ENCODE data around the gene KNG1.

KNG1 gene

GRCh38 chr3:186779204-186779603 lies 62.0 kb downstream of the KNG1 start:
- no peak for DNase-seq (ENCODE audit: low spot score)

GRCh38 chr3:186782542-186783057 lies 65.4 kb downstream of the KNG1 start:
- no peak for DNase-seq (ENCODE audit: low spot score)

GRCh38 chr3:186783058-186783730 lies 66.0 kb downstream of the KNG1 start, which contains the start of gene EIF4A2:
Gene EIF4A2, plus strand, starts transcription at chr3:186783577. Its CDS starts 34 bp downstream, at chr3:186783611.
- DNase-seq (ENCODE audit: low spot score): peak; percentile 78

GRCh38 chr3:186783731-186784515 lies 66.8 kb downstream of the KNG1 start:
- no peak for DNase-seq (ENCODE audit: low spot score)

- no peak for DNase-seq (ENCODE audit: low spot score)
These were observed 67.8 kb downstream of the KNG1 start for GRCh38 chr3:186784820-186785494.

GRCh38 chr3:186785495-186786018 lies 68.4 kb downstream of the KNG1 start:
- DNase-seq (ENCODE audit: low spot score): no peak

GRCh38 chr3:186786922-186787321 lies 69.8 kb downstream of the KNG1 start:
- no peak for DNase-seq (ENCODE audit: low spot score)

- no peak for DNase-seq (ENCODE audit: low spot score)
These were observed 70.7 kb downstream of the KNG1 start for GRCh38 chr3:186787642-186788481.

- no peak for DNase-seq (ENCODE audit: low spot score)
These were observed 71.6 kb downstream of the KNG1 start for GRCh38 chr3:186788482-186789370.

- DNase-seq (ENCODE audit: low spot score): no peak
These were observed 72.5 kb downstream of the KNG1 start for GRCh38 chr3:186789554-186790260.

- DNase-seq (ENCODE audit: low spot score): no peak
These were observed 73.3 kb downstream of the KNG1 start for GRCh38 chr3:186790261-186790981.
